ENCODE data around the gene ROBO3. TPM values are rescaled to one million over a fixed set of nuclear protein-coding genes. Genes with fewer than 3 reads are reported as not detected.
A peak's percentile ranks its signal among the peaks of the same experiment; 100 is the strongest.

Gene ROBO3
- total and polyA plus RNA-seq, 2 donors = 18.0 to 18.1 TPM

DNA sequence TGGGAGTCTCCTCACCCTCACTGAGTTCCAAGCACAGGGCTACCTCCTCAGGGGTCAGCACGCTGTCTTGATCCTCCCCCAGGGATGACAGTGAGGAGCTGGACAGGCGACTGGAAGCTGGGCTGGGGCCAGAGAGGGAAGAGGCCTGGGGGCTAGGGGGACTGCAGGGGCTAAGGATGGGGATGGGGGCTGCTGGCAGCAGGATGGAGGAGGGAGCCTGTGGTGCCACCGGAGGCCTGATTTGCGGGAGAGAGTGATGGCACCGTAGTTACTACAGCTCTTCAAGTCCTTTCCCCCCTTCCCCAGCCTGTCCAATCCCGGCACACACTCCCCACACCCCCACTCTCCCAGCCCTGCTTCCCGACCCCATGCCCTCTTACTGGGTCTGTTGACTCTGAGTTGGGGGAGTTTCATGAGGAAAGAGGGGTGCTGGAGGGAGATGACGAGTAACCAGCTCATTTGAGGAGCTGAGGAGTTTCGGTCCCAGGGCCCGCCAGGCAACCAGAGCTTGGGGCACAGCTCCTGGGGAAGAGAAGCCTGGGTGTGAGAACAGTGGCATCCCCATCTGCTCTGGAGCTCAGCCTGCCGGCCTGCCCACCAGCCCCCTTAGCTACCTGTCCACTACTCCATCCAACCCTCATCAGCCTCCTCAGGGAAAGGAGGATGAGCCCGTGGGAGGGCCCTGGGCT lies 21.9 kb downstream of the ROBO3 start:
- H3K4me3 ChIP-seq (ENCODE audit: low read depth, low read length) = no peak overlapping the region
- H3K36me3 ChIP-seq (ENCODE audit: insufficient read depth) = no peaks in the 10 kb centered on the region
- H3K4me1 ChIP-seq (ENCODE audit: insufficient read depth) = no peaks in the 10 kb centered on the region
- no peak for DNase-seq (ENCODE audit: extremely low spot score)
- H3K27ac ChIP-seq (ENCODE audit: low read depth) = no peak overlapping the region
- 82% methylated on average over 12 of the region's 12 CpGs for WGBS

DNA sequence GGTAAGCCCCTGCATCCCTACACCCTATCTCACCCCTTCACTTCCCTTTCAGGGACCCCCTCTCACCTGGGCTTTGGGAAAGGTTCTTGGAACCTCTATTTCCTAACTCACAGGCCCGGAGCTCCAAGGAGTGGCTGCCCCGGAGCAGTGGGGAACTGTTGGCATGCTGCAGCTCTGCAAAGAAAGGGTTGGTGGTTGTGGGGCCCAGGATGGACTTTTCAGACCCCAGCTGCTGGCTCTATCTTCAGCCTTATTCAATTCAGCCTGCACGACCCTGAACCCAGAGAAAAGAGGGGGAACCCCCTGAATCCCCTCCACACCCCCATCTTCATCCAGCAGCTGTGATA lies 22.4 kb downstream of the ROBO3 start:
- no peak for DNase-seq (ENCODE audit: extremely low spot score)
- Histone ChIP-seq H3K27ac (ENCODE audit: low read depth) (no peak overlapping the region), H3K36me3 (ENCODE audit: insufficient read depth) (no peaks in the 10 kb centered on the region), H3K4me1 (ENCODE audit: insufficient read depth) (no peaks in the 10 kb centered on the region), H3K4me3 (ENCODE audit: low read depth, low read length) (no peak overlapping the region)
- 75% methylated on average over 3 of the region's 3 CpGs for WGBS

DNA sequence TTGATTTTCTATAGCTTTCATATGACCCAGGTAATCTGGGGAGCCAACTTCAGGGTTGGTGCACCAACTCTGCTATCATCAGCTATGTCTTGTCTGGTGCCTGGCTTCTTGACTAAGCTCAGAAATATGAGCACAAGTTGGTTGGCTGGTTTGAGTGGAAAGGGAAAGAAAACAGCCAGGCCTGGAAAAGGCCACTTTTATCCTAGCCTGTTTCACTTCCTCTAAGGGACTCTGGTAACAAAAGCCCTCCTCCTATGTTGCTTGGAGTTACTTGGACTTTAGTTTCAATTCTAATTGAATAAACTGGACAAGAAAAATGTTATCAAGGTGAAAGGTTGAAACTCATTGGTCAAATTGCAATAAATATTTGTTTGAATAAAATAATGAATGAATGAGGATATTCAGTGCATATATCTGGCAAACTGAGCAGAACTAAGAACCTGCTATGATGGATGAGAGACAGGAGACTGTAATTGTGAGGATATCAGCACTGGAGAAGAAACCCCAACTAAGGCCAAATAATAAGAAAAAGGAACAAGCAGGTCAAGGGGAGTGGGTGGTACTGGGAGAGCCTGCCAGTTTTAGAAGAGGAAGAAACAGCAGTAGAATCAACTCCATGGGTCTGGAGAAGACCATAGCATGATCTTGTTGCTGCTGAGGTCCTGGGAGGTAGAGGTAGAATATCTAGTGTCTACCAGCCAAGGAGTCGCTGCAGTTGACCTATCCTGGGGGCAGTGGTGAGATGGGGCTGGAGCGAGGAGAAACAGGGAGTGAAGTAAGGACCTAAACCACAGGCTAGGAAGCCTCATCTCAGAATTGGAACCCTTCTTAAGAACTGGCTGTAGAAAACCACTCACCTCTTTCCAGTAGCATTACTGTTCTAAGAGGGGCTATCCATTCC lies 24.2 kb downstream of the ROBO3 start:
- Histone ChIP-seq H3K27ac (ENCODE audit: low read depth) (no peak overlapping the region), H3K4me3 (ENCODE audit: low read depth, low read length) (no peak overlapping the region), H3K4me1 (ENCODE audit: insufficient read depth) (no peaks in the 10 kb centered on the region), H3K36me3 (ENCODE audit: insufficient read depth) (no peaks in the 10 kb centered on the region)
- WGBS = 95% methylated on average over 2 of the region's 2 CpGs
- DNase-seq (ENCODE audit: extremely low spot score) = no peak

DNA sequence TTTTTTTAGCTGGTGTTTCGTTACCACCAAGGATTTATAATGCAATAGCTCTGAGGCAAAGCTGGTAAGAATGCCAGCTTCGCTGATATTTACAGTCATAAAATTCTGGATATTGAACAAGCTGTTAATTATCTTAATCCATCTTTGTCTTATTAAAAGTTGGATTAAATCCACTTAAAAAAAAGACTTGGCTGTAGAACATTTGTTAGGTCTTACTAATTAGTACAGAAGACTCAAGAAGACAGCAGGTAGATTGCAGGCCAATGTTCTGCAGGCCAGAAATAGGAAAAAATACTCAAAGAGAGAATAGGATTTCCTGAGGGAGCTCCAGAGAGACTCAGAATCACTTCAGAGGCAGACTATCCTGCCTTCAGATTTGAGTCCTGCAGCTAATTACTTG lies 24.9 kb downstream of the ROBO3 start:
- no peaks in the 10 kb centered on the region for H3K36me3 ChIP-seq (ENCODE audit: insufficient read depth)
- DNase-seq (ENCODE audit: extremely low spot score) = no peak
- no peak overlapping the region for H3K4me3 ChIP-seq (ENCODE audit: low read depth, low read length)
- 91% methylated on average over 2 of the region's 2 CpGs for WGBS
- no peaks in the 10 kb centered on the region for H3K4me1 ChIP-seq (ENCODE audit: insufficient read depth)
- H3K27ac ChIP-seq (ENCODE audit: low read depth) = no peak overlapping the region

DNA sequence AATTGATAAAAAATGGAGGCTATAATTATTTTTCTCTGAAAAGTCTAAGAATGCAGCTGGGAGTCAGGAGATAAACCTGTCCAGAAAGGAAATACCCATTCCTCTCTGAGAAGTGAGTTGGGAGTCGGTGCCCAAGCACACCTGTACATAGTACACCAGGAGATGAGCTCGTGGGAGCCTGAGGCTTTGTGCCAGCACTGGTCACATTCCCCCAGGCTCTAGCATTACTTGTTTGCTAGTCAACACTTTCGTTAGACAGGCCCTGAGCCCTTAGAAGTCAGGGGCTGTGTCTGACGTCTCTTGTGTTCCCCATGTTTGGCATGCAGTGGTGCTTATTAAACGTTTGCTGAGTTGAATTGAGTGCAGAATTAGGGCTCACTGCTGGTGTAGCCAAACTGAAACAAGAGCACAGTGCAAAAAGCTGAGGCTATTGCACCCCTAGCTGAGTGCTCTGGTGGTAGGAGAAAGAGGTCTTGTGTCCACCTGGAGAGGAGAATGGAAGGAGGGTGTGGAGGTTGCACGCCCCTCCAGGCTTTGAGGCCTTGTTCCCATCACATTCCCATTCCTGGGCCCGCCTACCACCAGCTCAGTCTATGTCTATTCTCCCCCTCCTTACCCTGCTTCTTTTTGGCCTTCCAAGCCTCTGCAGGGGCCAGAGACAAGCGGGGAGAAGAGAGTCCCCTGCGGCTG lies 25.6 kb downstream of the ROBO3 start:
- H3K4me1 ChIP-seq (ENCODE audit: insufficient read depth) = no peaks in the 10 kb centered on the region
- H3K27ac ChIP-seq (ENCODE audit: low read depth) = no peak overlapping the region
- 61% methylated on average over 9 of the region's 9 CpGs for WGBS
- H3K36me3 ChIP-seq (ENCODE audit: insufficient read depth) = no peaks in the 10 kb centered on the region
- no peak for DNase-seq (ENCODE audit: extremely low spot score)
- H3K4me3 ChIP-seq (ENCODE audit: low read depth, low read length) = no peak overlapping the region

DNA sequence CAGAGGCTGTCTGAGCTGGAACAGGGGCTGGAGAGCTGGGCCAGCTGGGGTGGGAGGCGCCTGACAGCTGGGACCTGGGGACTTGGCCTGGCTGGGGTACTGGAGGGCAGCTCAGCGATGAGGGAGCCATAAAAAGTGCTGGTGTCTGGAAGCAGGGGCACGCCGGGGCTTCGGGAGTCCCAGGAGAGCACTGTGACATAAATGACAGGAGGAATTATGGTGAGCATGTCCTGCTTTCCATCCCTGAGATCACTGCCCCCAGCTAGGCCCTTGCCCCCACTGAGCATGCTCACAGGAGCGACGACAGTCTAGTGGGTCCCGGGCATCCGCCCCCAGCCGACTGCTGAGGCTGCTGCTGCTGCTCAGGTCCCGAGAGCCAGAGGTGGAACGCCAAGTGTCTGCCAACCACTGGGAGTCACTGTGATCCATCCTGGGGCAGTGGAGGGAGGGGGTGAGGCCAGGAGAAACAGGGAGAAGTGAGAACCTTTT lies 26.2 kb downstream of the ROBO3 start:
- H3K27ac ChIP-seq (ENCODE audit: low read depth) = no peak overlapping the region
- no peak for DNase-seq (ENCODE audit: extremely low spot score)
- H3K4me3 ChIP-seq (ENCODE audit: low read depth, low read length) = no peak overlapping the region
- 29% methylated on average over 12 of the region's 12 CpGs for WGBS
- H3K36me3 ChIP-seq (ENCODE audit: insufficient read depth) = no peaks in the 10 kb centered on the region
- H3K4me1 ChIP-seq (ENCODE audit: insufficient read depth) = no peaks in the 10 kb centered on the region

DNA sequence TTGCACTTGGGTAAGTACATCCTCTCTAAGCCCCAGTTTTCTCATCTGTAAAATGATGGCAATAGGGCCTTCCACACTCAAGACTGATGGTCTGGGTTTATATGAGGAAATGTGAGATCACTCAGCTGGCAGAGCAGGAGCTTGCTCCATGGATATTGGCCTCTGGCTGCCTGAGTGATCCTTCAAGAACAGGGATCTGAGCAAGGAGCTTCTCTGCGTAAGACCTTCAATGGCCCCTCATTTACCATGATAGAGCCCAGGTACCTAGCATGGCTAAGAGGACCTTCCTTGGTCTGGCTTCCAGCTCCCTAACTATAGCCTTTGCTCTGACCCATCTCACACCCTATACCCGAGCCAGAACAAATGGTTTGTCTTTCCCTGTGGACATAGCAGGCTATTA lies 26.9 kb downstream of the ROBO3 start:
- Histone ChIP-seq H3K4me1 (ENCODE audit: insufficient read depth) (no peaks in the 10 kb centered on the region), H3K36me3 (ENCODE audit: insufficient read depth) (no peaks in the 10 kb centered on the region), H3K4me3 (ENCODE audit: low read depth, low read length) (no peak overlapping the region), H3K27ac (ENCODE audit: low read depth) (no peak overlapping the region)
- no peak for DNase-seq (ENCODE audit: extremely low spot score)
- WGBS = 82% methylated on average over 2 of the region's 2 CpGs

DNA sequence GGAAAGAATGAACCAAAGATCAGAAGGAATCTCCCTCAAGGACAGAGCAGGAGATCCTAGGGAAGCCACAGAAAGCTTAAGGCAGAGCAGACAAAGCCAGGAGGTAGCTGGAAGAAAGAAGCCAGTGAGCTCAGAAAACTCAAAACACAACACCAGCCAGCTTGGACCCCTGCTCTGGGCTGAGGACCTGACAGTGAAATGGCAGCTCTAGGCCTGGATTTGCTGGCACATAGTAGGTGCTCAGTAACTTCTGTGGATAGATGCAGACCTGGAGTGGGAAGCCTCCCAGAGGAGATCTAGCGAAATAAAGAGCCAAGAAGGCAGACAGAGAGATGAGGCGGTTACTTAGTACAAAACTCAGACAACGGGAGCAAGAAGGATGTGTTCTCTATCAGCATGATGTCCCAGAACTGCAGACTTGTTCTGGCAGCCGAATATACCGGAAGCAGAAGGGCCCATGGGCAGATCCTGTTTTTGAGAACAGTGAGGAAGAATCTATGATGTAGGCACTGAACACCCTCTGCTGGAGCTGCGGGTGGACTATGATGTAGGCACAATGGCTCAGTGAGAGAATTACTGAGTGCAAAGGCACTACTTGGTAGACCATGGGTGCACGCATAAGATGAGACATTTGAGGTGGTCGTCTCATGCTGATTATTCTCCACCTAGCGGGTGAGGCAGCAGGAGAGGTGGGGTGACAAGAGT lies 27.7 kb downstream of the ROBO3 start:
- no peak overlapping the region for H3K27ac ChIP-seq (ENCODE audit: low read depth)

DNA sequence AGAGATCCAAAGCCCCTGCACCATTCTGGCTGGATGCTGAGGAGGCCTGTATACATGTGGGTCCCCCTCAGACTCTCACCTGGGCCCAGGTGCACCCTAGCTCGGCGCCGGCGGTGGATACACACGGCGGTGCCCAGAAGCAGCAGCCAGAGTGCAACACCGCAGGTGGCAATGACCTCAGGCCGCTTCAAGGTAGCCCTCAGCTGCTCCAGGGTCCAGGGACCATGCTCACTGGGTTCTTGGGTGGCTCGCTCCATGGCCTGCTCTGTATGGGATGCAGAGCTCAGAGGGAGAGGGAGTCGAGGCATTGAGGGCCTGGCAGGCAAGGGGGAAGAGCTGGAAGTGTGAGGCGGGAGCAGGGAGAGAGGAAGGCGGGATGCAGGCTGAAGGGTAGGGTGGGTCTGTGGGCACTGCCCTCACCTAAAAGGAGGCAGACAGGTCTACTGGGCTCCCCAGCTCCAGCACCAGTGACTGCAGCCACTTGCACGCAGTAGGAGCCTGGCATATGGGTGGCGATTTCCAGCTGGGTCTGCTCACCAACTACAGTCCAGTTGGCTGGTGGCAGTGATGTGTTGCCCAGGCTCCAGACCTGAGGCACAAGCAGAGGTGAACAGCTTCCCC lies 28.7 kb downstream of the ROBO3 start:
- no peak overlapping the region for H3K4me3 ChIP-seq (ENCODE audit: low read depth, low read length)
- no peaks in the 10 kb centered on the region for H3K4me1 ChIP-seq (ENCODE audit: insufficient read depth)
- H3K36me3 ChIP-seq (ENCODE audit: insufficient read depth) = no peaks in the 10 kb centered on the region
- no peak overlapping the region for H3K27ac ChIP-seq (ENCODE audit: low read depth)
- no peak for DNase-seq (ENCODE audit: extremely low spot score)
- WGBS = 91% methylated on average over 14 of the region's 14 CpGs

More for the DNA sequence above, 27.7 kb downstream of the ROBO3 start:
- WGBS = 78% methylated on average over 9 of the region's 9 CpGs
- Histone ChIP-seq H3K4me3 (ENCODE audit: low read depth, low read length) (no peak overlapping the region), H3K36me3 (ENCODE audit: insufficient read depth) (no peaks in the 10 kb centered on the region), H3K4me1 (ENCODE audit: insufficient read depth) (no peaks in the 10 kb centered on the region)
- DNase-seq (ENCODE audit: extremely low spot score) = no peak

DNA sequence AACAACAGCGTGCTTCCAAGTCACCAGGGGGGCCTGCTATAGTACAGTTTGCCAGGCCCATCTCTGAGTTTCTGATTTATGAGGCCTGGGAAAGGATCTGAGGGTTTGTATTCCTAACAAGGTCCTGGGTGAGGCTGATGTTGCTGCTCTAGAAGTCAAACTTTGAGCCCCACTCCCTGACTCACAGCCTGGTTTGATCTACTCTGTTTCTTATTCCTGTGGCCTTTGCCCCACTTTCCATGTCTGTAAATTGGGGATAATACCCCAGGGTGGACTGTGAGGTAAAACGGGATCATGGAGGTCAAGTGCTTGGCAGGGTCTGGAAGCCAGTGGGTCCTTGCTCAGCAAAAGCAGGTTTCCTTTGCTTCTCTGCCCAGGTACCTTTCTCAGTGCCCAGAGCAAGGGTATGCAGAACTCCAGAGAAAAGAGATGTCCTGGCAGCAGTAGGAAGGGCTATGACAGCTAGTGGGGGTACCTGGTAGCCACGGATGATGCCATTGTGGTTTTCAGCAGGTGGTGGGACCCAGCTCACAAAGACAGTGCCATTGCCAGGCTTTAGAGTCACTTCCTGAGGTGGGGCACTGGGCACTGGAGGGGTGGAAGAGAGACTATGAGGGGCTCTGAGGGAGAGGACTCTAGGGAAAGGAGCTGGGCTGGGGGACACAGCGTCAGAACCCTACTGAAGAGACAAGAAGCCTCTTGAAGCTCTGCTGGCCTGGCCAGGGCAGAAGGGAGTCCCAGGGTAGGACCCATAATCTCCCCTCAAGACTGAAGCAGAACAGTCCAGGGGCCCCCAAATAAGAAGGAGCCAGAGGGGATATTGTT lies 29.6 kb downstream of the ROBO3 start:
- DNase-seq (ENCODE audit: extremely low spot score) = no peak
- Histone ChIP-seq H3K36me3 (ENCODE audit: insufficient read depth) (no peaks in the 10 kb centered on the region), H3K27ac (ENCODE audit: low read depth) (no peak overlapping the region), H3K4me1 (ENCODE audit: insufficient read depth) (no peaks in the 10 kb centered on the region), H3K4me3 (ENCODE audit: low read depth, low read length) (no peak overlapping the region)
- WGBS = 69% methylated on average over 4 of the region's 4 CpGs

DNA sequence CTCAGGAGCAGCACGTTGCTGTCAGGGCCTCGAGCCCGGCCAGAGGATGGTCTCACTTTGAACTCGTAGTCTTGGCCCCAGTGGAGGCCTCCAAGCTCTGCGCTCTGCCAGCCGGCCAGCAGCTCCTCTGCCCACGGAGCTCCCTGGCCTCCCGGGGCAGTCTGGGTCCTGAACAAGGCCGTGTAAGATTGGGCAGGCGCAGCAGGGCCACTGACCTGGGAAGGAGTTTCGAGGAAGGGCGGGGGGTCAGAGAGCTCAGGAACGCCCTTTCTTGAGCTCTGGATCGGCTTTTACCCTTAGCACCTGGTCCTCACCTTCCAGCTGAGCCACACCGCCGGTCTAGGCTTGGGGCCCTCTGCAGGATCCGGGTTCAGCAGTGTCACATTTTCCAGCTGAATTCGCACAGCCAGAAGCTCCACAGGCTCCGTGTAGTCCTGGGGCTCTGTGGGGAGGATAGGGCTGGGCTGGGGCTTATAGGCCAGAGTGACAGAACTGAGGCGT lies 30.3 kb downstream of the ROBO3 start:
- no peaks in the 10 kb centered on the region for H3K36me3 ChIP-seq (ENCODE audit: insufficient read depth)
- no peak overlapping the region for H3K4me3 ChIP-seq (ENCODE audit: low read depth, low read length)
- no peaks in the 10 kb centered on the region for H3K4me1 ChIP-seq (ENCODE audit: insufficient read depth)
- 84% methylated on average over 20 of the region's 20 CpGs for WGBS
- no peak for DNase-seq (ENCODE audit: extremely low spot score)
- no peak overlapping the region for H3K27ac ChIP-seq (ENCODE audit: low read depth)

DNA sequence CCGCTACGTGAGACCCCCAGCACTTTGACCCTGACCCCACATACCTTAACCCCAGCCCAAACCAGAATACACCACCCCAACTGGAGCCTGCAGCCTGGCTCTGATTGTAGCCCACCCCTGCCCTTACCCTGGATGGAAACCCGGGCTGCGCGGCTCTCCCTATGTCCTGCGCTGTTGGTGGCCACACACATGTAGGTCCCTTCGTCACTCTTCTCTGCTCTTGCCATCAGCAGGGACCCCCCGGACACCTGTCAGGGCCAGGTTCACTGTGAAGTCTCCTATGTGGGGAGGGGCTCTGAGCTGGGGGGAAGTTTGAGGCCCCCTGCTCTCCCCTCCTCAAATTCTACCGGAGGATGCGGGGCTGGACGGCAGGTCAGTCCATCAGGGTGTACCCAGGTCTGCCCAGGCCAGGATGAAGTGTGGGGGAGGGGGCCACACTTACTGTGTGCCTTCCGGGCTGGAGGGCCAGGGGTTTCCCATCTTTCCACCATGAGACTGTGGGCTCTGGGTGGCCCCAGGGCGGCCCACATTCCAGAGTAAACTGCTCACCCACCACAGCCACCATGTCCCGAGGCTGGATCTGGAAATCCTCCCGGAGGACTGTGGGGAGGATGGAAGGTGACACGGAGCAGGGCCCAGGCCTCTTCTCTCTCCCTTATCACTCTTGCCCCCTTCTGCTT lies 31.0 kb downstream of the ROBO3 start:
- WGBS = 84% methylated on average over 16 of the region's 16 CpGs
- no peak for DNase-seq (ENCODE audit: extremely low spot score)
- Histone ChIP-seq H3K4me1 (ENCODE audit: insufficient read depth) (no peaks in the 10 kb centered on the region), H3K4me3 (ENCODE audit: low read depth, low read length) (peak overlapping the region; percentile 1), H3K27ac (ENCODE audit: low read depth) (no peak overlapping the region), H3K36me3 (ENCODE audit: insufficient read depth) (no peaks in the 10 kb centered on the region)

All from urinary bladder (tissue), 4 donors.